BLaER1 (cell line): ENCODE results near the gene E2F3.
A peak's percentile ranks its signal among the peaks of the same experiment; 100 is the strongest.

ENCODE experiments used
- H3K27ac ChIP-seq: shearing (Covaris generic); formaldehyde crosslinking; 2 replicates; pipeline ENCODE4 v1.8.1; 2022
- H3K27me3 ChIP-seq: shearing (Covaris generic); formaldehyde crosslinking; 2 replicates; pipeline ENCODE4 v1.8.1; 2022
- H3K36me3 ChIP-seq: shearing (Covaris generic); formaldehyde crosslinking; 2 replicates; pipeline ENCODE4 v1.8.1; 2022
- H3K4me1 ChIP-seq: shearing (Covaris generic); formaldehyde crosslinking; 2 replicates; pipeline ENCODE4 v1.8.1; 2022
- H3K4me2 ChIP-seq: shearing (Covaris generic); formaldehyde crosslinking; 2 replicates; pipeline ENCODE4 v1.8.1; 2022
- H3K4me3 ChIP-seq: shearing (Covaris generic); formaldehyde crosslinking; 2 replicates; pipeline ENCODE4 v1.8.1; 2022
- H3K9ac ChIP-seq: shearing (Covaris generic); formaldehyde crosslinking; 2 replicates; pipeline ENCODE4 v1.8.1; 2022
- H3K9me3 ChIP-seq: shearing (Covaris generic); formaldehyde crosslinking; 2 replicates; pipeline ENCODE4 v1.8.1; 2022
- H4K20me1 ChIP-seq: shearing (Covaris generic); formaldehyde crosslinking; 2 replicates; pipeline ENCODE4 v1.8.1; 2022
- Cebpa-rat ChIP-seq: shearing (Covaris generic); IDR thresholded peaks from 2 replicates; pipeline ENCODE4 v1.8.1; 2022

E2F3 gene

GRCh38 chr6:20401205-20402091 lies at the start of gene E2F3:
Gene E2F3, plus strand, starts transcription at chr6:20401879. Its CDS starts 354 bp downstream, at chr6:20402233.
- Histone ChIP-seq H4K20me1 (peaks cover 24% of the 10 kb centered on the region), H3K36me3 (peaks cover 13% of the 10 kb centered on the region), H3K9ac (peak within 1 kb of the TSS; percentile 99), H3K4me2 (peak within 1 kb of the TSS; percentile 94), H3K9me3 (no peaks in the 10 kb centered on the region), H3K4me1 (peaks cover 24% of the 10 kb centered on the region), H3K27me3 (no peaks in the 10 kb centered on the region), H3K4me3 (peak within 1 kb of the TSS; percentile 89), H3K27ac (peak within 1 kb of the TSS; percentile 99)
- TF ChIP-seq Cebpa-rat = no peak

- Histone ChIP-seq H3K9me3 (peaks cover 10% of the 10 kb centered on the region), H4K20me1 (no peaks in the 10 kb centered on the region), H3K9ac (no peak overlapping the region), H3K27ac (no peak overlapping the region), H3K4me1 (no peaks in the 10 kb centered on the region), H3K27me3 (no peaks in the 10 kb centered on the region), H3K4me3 (no peak overlapping the region), H3K36me3 (no peaks in the 10 kb centered on the region), H3K4me2 (no peak overlapping the region)
- no peak for TF ChIP-seq Cebpa-rat
These were observed 49.3 kb upstream of the E2F3 start for GRCh38 chr6:20352346-20352745.

- no peak overlapping the region for H3K4me3 ChIP-seq
- TF ChIP-seq Cebpa-rat = no peak
- H3K4me2 ChIP-seq = no peak overlapping the region
- no peak overlapping the region for H3K9ac ChIP-seq
- H3K36me3 ChIP-seq = no peaks in the 10 kb centered on the region
- H3K27me3 ChIP-seq = no peaks in the 10 kb centered on the region
- H3K27ac ChIP-seq = no peak overlapping the region
- no peaks in the 10 kb centered on the region for H4K20me1 ChIP-seq
- H3K9me3 ChIP-seq = peaks cover 5% of the 10 kb centered on the region; the same call in 1 of the 2 replicates
- no peaks in the 10 kb centered on the region for H3K4me1 ChIP-seq
These were observed 48.5 kb upstream of the E2F3 start for GRCh38 chr6:20353134-20353533.

GRCh38 chr6:20354366-20354765 lies 47.3 kb upstream of the E2F3 start:
- Histone ChIP-seq H3K9me3 (peaks cover 5% of the 10 kb centered on the region; the same call in 1 of the 2 replicates), H3K4me3 (no peak overlapping the region), H3K27me3 (no peaks in the 10 kb centered on the region), H3K27ac (no peak overlapping the region), H3K4me1 (no peaks in the 10 kb centered on the region), H4K20me1 (no peaks in the 10 kb centered on the region), H3K36me3 (no peaks in the 10 kb centered on the region), H3K9ac (no peak overlapping the region), H3K4me2 (no peak overlapping the region)
- no peak for TF ChIP-seq Cebpa-rat

GRCh38 chr6:20360471-20361119 lies 41.1 kb upstream of the E2F3 start:
- no peaks in the 10 kb centered on the region for H3K9me3 ChIP-seq
- TF ChIP-seq Cebpa-rat = no peak
- no peaks in the 10 kb centered on the region for H4K20me1 ChIP-seq
- no peaks in the 10 kb centered on the region for H3K36me3 ChIP-seq
- H3K9ac ChIP-seq = no peak overlapping the region
- H3K27me3 ChIP-seq = no peaks in the 10 kb centered on the region
- no peak overlapping the region for H3K4me3 ChIP-seq
- H3K27ac ChIP-seq = no peak overlapping the region
- no peak overlapping the region for H3K4me2 ChIP-seq
- no peaks in the 10 kb centered on the region for H3K4me1 ChIP-seq

- peaks cover 9% of the 10 kb centered on the region for H3K4me1 ChIP-seq
- H3K27me3 ChIP-seq = no peaks in the 10 kb centered on the region
These were observed 39.1 kb upstream of the E2F3 start for GRCh38 chr6:20362623-20363022.

GRCh38 chr6:20364327-20364726 lies 37.4 kb upstream of the E2F3 start:
- H3K27me3 ChIP-seq = no peaks in the 10 kb centered on the region
- peaks cover 9% of the 10 kb centered on the region for H3K4me1 ChIP-seq
- H3K9ac ChIP-seq = no peak overlapping the region
- no peak overlapping the region for H3K4me2 ChIP-seq
- no peaks in the 10 kb centered on the region for H3K9me3 ChIP-seq
- no peaks in the 10 kb centered on the region for H3K36me3 ChIP-seq
- no peaks in the 10 kb centered on the region for H4K20me1 ChIP-seq
- H3K27ac ChIP-seq = no peak overlapping the region
- no peak for TF ChIP-seq Cebpa-rat
- no peak overlapping the region for H3K4me3 ChIP-seq

More at GRCh38 chr6:20362623-20363022, 39.1 kb upstream of the E2F3 start:
- no peak for TF ChIP-seq Cebpa-rat
- Histone ChIP-seq H3K9ac (no peak overlapping the region), H3K27ac (no peak overlapping the region), H3K9me3 (no peaks in the 10 kb centered on the region), H3K4me3 (no peak overlapping the region), H4K20me1 (no peaks in the 10 kb centered on the region), H3K36me3 (no peaks in the 10 kb centered on the region), H3K4me2 (no peak overlapping the region)

- Histone ChIP-seq H3K4me1 (peaks cover 9% of the 10 kb centered on the region), H3K4me3 (no peak overlapping the region), H3K36me3 (no peaks in the 10 kb centered on the region), H3K27me3 (no peaks in the 10 kb centered on the region), H4K20me1 (no peaks in the 10 kb centered on the region), H3K27ac (no peak overlapping the region), H3K4me2 (no peak overlapping the region), H3K9me3 (no peaks in the 10 kb centered on the region), H3K9ac (no peak overlapping the region)
- TF ChIP-seq Cebpa-rat = no peak
These were observed 36.2 kb upstream of the E2F3 start for GRCh38 chr6:20365456-20365855.

GRCh38 chr6:20366082-20366830 lies 35.4 kb upstream of the E2F3 start:
- Histone ChIP-seq H3K4me2 (peak overlapping the region; percentile 11), H3K36me3 (no peaks in the 10 kb centered on the region), H3K4me3 (no peak overlapping the region), H3K9me3 (no peaks in the 10 kb centered on the region), H3K4me1 (peaks cover 9% of the 10 kb centered on the region), H4K20me1 (no peaks in the 10 kb centered on the region), H3K9ac (no peak overlapping the region), H3K27me3 (no peaks in the 10 kb centered on the region), H3K27ac (no peak overlapping the region)
- TF ChIP-seq Cebpa-rat = no peak
